ENCODE results near the gene DENND2A. TPM values are rescaled to one million over a fixed set of nuclear protein-coding genes. Genes with fewer than 3 reads are reported as not detected.
"Not testable (repeated sequence)": the region's sequence is repeated elsewhere in the genome, so short reads cannot be mapped to it uniquely, and the experiment has no call there.

Gene DENND2A
- polyA plus RNA-seq, 3 donors = 1.2 to 38.9 (median 10.1) TPM

GRCh38 chr7:140655511-140656408 is 15.1 kb upstream of the DENND2A start:
- no peak overlapping the region for H3K27ac ChIP-seq (ENCODE audit: low read depth, low read length)
- 78 to 92% (median 85%) methylated on average over 16 of the region's 16 CpGs for WGBS, 3 donors

DNA sequence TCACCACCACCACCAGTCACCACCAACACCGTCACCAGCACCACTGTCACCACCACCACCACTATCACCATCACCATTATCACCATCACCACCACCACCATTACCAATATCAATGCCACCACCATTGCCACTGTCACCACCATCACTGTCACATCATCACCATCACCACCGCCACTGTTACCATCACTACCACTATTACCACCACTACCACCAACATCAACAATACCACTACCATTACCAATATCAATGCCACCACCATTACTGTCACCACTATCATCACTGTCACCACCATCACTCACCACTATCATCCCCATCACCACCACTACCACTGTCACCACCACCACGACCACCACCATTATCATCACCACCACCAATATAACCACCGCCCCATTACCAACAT is 14.0 kb upstream of the DENND2A start:
- H3K27ac ChIP-seq (ENCODE audit: low read depth, low read length) = no peak overlapping the region
- 89 to 98% (median 90%) methylated on average over 4 of the region's 4 CpGs for WGBS, 3 donors

DNA sequence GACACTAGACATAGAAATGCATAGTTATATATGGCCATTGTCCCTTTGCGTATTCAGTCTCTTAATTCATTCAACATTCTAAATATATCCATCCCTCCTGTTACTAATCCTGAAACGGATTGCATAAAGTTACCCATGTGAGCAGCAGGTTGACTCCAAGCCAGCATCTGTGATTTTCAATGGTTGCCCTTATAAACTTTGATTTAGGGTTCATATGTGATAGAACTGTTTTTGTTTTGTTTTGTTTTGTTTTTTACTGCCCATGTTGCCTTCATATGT is 13.4 kb upstream of the DENND2A start:
- no peak overlapping the region for H3K27ac ChIP-seq (ENCODE audit: low read depth, low read length)
- 67 to 87% (median 82%) methylated on average over 2 of the region's 2 CpGs for WGBS, 3 donors

- H3K27ac ChIP-seq (ENCODE audit: low read depth, low read length) = no peak overlapping the region
- WGBS, 3 donors = 20 to 25% (median 21%) methylated on average over 15 of the region's 15 CpGs
Measured at GRCh38 chr7:140653319-140654108, 12.9 kb upstream of the DENND2A start.

- WGBS, 3 donors = 80 to 90% (median 83%) methylated on average over 12 of the region's 12 CpGs
- no peak overlapping the region for H3K27ac ChIP-seq (ENCODE audit: low read depth, low read length)
Measured at GRCh38 chr7:140650367-140650766, 9.8 kb upstream of the DENND2A start.

- 81 to 83% (median 83%) methylated on average over 6 of the region's 6 CpGs for WGBS, 3 donors
Measured at GRCh38 chr7:140649556-140650205, 9.1 kb upstream of the DENND2A start.

GRCh38 chr7:140646931-140647647 is 6.5 kb upstream of the DENND2A start:
- no peak overlapping the region for H3K27ac ChIP-seq (ENCODE audit: low read depth, low read length)
- WGBS, 3 donors = 27 to 34% (median 29%) methylated on average over 8 of the region's 8 CpGs

More at GRCh38 chr7:140649556-140650205, 9.1 kb upstream of the DENND2A start:
- H3K27ac ChIP-seq (ENCODE audit: low read depth, low read length) = no peak overlapping the region

- no peak overlapping the region for H3K27ac ChIP-seq (ENCODE audit: low read depth, low read length)
- 71 to 80% (median 71%) methylated on average over 8 of the region's 8 CpGs for WGBS, 3 donors
Measured at GRCh38 chr7:140645166-140645900, 4.7 kb upstream of the DENND2A start.

DNA sequence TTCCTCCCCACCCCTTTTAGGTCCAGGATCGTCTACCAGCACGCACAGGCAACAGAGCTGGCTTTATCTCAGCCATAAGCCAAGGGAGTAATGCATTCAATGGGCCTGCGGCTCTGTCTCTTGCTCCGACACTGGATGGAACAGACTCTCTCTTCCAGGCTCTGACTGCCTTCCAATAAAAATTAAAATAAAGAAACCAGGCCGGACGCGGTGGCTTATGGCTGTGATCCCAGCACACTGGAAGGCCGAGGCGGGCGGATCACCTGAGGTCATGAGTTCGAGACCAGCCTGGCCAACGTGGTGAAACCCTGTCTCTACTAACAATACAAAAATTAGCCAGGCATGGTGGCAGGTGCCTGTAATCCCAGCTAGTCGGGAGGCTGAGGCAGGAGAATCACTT is 4.1 kb upstream of the DENND2A start:
- 85 to 91% (median 86%) methylated on average over 13 of the region's 13 CpGs for WGBS, 3 donors
- not testable (repeated sequence) for H3K27ac ChIP-seq (ENCODE audit: low read depth, low read length)

GRCh38 chr7:140643416-140643815 is 2.8 kb upstream of the DENND2A start:
- H3K27ac ChIP-seq (ENCODE audit: low read depth, low read length) = no peak overlapping the region
- WGBS, 3 donors = 77 to 86% (median 85%) methylated on average over 5 of the region's 5 CpGs

GRCh38 chr7:140641524-140642195 is 1.0 kb upstream of the DENND2A start:
- 48 to 68% (median 48%) methylated on average over 15 of the region's 15 CpGs for WGBS, 3 donors
- no peak overlapping the region for H3K27ac ChIP-seq (ENCODE audit: low read depth, low read length)

DNA sequence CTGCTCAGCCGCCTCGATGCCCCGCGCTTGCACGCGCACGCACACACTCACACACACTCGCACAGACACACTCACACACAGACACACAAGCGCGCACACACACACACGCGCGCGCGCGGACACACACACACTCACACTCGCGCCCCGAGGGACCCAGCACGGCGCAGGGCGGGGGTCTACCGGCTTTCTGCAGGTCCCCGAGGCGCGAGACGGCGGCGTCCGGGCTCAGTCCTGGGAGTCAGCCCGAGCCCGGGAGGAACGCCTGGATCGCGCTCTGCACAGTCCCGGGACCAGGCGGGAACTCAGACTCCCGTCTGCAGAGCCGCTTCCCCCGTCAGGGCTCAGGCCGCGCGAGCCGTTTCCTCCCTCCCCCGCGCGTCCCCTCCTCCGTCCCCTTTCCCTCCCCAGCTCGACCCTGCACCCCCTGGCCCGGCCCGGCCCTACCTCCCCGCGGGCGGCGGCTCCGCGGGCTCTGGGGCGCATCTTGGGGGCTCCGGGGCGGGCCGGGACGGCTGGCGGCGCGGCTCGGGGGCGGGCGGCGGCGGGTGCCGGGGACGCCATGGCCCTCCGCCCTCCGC is 464 bp downstream of the DENND2A start:
- no peak overlapping the region for H3K27ac ChIP-seq (ENCODE audit: low read depth, low read length)
- 1% methylated on average over 56 to 74 of the region's 74 CpGs for WGBS, 3 donors

DNA sequence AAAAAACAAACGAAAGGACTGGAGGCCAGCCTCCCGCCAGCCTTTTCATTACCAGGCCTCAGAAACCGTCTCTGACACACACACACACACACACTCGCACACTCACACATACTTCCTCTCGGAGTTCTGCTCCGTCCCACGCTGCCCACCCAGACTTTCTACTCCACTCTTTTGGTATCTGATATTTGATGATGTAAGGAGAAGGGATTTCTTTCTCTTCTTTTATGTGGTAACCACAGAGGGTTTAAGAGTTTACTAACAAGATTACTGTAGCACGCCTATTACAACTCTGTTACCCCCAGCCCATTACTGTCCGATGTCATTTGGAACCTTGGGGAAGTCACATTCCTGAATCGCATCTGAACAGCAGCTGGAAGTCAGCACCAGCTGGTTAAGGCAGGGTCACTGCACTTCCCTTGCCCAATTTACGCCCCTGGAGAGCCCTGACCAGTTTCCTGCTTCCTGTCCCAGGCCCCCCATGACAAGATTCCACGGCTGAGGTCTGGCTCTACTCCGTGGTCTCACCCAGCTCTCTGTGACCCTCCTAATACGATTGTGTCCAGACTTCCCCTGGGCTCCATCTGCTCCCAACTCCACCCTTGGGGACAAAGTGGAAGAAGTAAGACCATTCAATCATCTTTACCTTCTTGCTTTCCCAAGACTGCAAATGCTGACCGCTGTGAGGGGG is 1.1 kb downstream of the DENND2A start:
- 10 to 48% (median 12%) methylated on average over 15 of the region's 15 CpGs for WGBS, 3 donors
- no peak overlapping the region for H3K27ac ChIP-seq (ENCODE audit: low read depth, low read length)

GRCh38 chr7:140638173-140638791 is 2.3 kb downstream of the DENND2A start:
- H3K27ac ChIP-seq (ENCODE audit: low read depth, low read length) = no peak overlapping the region
- WGBS, 3 donors = 60 to 77% (median 61%) methylated on average over 6 of the region's 6 CpGs

- H3K27ac ChIP-seq (ENCODE audit: low read depth, low read length) = no peak overlapping the region
- 67% methylated on average over 3 of the region's 3 CpGs for WGBS, 3 donors
Measured at GRCh38 chr7:140637400-140637799, 3.2 kb downstream of the DENND2A start.

DNA sequence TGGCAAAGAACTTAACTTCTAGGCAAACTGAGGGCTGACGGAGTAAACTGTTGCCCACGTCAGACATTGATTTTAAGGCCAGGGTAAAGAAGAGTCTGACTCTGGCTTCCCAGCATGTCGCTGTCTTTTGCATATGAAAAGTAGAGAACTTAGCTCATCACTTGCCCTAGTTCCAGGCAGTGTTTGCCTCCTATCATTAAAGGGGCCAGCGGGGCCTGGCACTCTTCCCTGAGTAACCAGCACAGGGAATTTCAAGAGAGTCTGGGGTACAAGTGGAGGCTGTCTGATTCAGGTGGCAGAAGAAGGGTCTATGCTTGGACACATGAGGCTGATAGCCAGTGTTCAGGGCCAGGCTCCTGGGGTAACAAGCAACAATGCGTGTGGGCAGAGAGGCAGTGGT is 4.8 kb downstream of the DENND2A start:
- 67 to 80% (median 74%) methylated on average over 5 of the region's 5 CpGs for WGBS, 3 donors
- H3K27ac ChIP-seq (ENCODE audit: low read depth, low read length) = no peak overlapping the region

Data from adipose tissue (tissue), 3 donors.